HG02840 (cell line): ENCODE data around the gene FASTK.

Source experiments
- ATAC-seq: cut with Tn5 transposase; IDR thresholded peaks from one replicate; pipeline ENCODE4 v1.9.1; 2021; ENCODE audit warnings: mild to moderate bottlenecking, moderate library complexity, moderate number of reproducible peaks; ENCODE audit not compliant: unreplicated experiment, low FRiP score

FASTK gene

DNA sequence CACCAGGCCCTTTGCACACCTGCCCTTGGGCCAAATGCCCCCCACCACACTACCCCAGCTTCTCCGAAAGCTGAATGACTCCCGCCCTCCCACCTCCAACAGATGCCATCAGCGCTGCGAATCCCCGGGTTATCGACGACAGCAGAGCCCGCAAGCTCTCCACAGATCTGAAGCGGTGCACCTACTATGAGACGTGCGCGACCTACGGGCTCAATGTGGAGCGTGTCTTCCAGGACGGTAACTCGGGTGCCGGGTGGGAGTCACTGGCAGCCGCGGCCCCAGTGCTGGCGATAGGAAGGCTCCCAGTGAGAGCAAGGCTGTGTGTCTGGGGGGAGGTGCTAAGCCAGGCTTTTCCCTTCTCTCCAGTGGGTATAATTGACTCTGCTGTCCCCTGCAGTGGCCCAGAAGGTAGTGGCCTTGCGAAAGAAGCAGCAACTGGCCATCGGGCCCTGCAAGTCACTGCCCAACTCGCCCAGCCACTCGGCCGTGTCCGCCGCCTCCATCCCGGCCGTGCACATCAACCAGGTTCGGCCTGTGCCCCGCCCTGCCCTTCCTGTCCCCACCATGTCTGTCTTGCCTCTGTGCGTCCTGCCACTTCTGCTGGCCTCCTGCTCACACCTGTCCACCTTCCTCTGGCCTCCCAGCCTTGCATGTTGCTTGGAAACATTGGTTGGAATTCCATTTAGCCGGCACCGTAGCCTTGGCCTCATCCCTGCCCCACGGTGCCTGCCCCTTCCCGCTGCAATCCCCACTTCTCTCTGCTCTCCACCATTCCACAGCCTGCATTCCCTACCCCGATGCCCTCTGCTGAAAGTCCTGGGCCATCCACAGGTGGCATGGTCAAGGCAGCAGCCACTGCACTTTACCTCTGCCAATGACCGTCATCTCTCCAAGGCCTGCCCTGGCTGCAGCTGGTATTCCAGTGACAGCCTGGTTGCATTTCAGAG is 37.8 kb upstream of the FASTK start:
- no peak for ATAC-seq

DNA sequence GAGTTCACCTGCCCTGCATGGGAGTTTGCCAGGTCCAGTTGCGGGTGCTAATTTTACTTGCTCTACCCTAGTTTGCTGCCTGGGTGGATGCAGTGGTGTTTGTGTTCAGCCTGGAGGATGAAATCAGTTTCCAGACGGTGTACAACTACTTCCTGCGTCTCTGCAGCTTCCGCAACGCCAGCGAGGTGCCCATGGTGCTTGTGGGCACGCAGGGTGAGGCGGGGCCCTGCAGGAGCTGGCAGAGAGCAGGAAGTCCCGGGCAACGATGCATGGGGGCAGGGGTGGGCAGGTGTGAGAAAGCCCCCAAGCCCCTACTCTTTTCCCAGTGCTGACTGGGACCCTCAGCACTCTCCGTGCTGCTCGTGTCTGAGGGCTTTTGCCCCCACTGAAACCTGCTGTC is 37.0 kb upstream of the FASTK start:
- no peak for ATAC-seq

DNA sequence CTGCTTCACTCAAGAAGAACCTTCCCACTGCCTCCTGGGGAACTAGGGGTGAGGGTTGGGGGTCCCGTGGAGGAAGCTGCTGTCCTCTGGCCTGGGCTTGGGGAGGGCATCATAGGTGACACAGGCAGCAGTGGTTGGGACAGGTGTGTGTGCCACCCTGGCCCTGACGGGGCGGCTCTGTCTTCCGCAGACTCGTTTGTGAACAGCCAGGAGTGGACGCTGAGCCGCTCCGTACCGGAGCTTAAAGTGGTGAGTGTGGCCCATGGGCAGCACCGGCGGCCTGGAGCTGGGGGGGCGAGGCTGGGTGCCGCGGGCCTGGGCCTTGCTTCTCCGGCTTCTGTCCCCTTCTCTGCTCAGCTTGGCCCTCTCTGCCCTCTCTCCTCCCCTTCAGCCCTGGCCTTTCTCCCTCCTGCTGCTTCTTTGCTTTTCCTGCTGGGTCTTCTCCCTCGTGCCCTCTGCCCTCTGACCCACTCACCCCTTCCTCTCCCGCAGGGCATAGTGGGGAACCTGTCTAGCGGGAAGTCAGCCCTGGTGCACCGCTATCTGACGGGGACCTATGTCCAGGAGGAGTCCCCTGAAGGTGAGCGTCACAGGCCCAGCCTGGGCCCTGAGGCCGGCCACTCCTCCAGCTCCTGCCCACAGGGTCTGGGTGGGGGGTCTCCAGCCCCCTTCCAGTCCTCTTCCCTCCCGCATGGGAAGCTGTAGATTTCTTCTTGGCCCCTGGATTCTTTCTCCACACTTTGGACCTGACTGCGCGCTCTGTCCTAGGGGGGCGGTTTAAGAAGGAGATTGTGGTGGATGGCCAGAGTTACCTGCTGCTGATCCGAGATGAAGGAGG is 36.2 kb upstream of the FASTK start:
- no peak for ATAC-seq

DNA sequence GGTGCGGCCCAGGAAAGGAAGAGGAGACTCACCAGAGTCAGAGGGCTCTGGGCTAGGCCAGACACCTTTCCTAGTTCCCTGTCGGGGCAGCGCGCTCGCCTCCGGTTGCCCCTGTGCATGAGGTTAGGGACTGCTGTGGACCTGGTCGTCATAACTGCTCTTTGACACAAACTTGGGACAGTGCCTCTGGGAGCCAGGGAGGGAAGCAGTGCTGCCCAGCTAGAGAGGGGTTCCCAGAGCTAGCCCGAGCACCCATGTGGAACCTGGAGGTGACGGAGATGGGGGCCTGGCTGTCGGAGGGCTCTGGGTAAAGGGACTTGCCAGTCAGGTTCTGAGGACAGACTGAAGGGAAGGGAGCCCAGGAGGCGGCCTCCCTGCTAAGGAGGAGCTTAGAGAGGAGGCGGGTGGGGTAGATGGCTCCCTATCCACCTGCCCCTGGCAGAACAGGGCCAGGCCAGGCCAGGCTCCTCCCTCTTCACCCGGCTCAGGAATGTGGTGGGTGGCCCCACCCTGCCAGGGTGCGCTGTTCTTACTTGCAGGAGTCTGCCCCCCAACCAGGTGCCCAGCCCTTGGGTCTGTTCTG is 35.3 kb upstream of the FASTK start:
- no peak for ATAC-seq

DNA sequence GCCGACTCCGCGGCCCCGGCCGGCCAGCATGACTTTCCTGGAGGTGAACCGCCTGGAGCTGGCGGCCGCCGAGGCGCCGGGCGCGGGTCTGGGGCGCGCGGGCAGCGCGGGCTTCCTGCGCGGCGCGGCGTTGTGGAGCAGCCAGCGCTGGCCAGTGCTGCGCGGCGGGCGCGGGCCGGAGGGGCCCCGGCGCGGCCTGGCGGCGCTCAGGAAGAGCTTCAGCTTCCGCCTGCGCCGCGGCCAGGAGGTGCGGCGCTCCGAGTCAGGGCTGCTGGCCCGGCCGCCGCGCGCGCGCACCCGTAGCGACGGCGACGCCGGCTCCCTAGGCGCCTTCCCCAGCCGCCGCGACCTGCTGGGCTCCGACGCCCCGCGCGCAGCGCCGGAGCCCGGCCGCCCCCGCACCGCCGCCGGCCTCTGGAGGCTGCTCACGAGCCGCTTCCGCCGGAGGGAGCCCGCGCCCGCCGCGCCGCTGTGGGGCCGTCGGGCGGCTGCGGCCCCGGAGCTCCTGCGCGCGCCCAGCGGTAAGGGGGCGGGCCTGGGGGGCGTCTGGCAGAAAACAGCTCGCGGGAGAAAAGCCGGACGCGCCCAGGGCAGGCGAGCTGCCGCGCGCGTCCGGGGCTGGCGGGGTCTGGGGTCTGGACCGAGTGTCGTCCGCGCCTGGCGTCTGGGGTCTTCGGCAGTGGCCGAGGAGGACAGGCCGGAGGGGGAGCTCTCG is 34.7 kb upstream of the FASTK start:
- ATAC-seq: no peak

DNA sequence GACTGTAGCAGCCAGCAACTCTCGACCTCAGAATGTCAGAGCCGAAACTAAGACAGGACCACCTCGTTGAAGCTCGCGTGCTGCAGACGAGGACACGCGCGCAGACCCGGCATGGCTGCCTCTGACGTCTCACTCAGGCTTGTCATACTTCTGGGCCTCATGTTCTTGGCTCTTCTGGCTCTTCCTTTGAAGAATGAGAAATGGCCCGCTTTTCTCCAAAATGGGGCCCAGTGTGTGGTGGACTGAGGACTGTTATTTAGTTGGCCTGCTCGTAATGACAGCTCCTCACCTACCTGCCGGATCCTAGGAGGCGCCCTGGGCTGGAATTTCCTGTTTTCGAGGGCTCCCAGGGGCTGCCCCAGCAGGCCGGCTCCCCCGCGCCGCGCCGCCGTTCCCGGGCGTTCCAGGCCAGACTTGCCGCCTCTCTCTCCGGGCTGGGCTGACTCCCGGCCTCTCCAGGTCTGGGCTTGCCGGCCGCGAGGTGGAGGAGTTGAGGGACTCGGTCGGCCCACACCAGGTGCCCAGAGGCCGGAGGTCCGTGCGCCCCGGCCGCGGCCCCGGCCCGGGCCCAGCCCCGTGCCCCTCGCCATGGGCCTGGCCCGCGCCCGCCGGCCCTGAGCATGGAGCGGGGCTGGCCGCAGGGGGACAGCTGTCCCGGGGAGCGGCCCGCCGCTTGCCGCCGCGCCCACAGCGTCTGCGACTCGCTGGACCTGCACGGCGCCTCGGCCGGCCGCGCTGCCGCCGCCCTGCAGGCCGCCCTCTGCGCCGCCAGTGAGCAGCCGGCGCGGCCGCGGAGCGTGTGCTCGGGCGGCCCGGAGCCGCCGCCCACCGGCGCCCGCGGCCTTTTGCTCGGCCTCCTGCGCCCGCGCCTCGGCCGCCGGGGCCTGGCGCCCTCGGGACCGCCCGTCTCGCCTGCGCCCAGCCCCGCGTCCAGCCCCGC is 33.8 kb upstream of the FASTK start:
- ATAC-seq: no peak

DNA sequence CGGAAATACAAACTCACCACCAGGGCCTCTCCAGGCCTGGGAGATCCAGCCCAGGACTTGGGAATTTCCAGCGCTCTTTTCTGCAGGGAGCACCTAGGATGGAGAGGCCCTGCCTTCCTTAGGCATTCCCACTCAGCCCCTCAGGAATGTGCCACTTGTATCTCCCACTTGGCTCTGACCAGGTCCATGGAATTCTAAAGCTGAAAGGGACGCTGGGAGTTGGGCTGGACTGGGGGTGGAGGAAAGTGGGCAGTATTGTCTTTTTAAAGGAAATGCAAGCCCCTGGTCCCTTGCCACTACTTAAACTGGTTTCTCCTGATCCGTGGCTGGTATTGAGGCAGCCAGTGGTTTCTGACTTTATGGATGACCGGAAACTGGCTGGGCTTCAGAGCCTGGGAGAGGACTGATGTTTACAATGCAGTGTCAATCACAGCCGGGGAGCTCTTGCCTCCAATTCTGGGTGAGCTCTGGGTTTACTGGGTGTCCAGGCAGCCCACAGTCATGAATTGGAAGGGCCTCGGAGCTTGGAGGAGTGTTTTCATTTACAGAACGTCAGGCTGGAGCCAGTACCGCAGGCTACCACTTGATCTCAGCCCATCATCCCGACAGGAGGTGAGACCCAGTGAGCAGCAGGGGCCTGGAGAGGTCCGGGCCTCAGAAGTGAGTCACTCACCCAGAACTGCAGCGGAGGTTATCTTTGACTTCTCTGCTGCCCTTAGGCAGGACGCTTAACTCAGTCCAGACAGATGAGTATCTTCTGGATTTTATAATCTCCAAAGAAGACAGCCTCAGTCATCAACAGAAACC is 32.9 kb upstream of the FASTK start:
- no peak for ATAC-seq

DNA sequence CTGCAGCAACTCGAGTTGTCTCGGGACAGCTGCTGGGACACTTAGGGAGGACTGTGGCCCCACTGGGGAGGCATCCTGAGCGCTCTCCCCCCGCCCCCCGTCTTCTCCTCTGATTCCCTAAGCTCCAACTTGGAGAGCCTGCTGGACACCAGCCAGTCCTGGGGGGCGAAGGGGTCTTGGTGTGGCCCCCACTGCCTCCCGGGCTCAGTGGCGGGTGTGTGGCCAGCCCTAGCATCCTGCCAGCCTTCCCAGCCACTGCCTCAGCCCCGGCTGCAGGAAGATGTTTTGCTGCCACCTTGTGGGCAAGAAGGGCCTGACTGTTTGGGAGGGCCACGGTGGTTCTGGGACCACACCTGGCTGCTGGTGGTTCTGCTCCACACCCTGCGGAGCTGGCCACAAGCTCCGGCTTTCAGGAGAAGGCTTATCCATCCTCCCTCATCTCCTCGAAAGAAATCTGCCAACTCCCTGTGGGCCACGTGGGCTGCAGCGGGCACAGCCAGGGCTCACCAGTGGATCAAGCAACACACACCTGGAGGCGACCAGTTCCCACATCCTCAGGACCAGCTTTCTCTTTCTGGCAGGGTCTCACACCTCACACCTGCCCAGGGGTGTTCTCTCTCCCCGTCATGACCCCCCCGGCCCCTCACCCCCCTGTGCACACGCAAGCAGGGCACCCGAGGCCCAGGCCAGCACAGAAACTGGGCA is 30.5 kb upstream of the FASTK start:
- ATAC-seq: no peak

DNA sequence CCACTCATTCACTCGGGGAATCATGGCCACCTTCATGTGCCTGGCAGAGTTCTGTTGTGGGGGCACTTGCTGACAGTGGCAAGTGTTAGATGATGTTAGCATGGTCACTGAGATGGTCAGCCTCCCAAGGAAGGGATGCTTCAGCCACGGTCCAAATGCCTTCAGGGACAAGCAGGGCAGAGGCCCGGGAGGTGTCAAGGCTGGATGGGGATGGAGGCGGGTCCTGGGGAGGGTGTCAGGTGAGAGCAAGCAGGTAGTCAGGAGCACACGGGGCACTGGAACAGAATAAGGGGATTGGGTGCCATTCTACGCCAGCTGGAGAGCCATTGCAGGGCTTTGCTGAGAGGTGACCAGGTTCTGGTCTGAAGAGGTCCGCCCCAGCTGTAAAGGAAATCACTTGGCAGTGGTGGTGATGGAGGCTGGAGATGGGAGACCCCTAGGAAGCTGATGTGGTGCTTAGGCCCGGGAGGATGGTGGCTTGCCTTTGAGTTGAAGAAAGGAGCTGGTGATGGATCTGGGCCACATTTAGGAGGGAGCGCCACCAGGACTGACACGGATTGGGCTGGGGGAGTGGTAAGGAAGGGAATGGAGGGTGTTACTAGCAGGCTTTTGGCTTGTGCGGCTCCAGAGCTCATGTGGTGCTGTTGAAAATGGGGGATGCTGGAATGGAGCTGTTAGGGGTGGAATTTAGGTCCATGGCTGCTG is 29.8 kb upstream of the FASTK start:
- ATAC-seq: no peak

DNA sequence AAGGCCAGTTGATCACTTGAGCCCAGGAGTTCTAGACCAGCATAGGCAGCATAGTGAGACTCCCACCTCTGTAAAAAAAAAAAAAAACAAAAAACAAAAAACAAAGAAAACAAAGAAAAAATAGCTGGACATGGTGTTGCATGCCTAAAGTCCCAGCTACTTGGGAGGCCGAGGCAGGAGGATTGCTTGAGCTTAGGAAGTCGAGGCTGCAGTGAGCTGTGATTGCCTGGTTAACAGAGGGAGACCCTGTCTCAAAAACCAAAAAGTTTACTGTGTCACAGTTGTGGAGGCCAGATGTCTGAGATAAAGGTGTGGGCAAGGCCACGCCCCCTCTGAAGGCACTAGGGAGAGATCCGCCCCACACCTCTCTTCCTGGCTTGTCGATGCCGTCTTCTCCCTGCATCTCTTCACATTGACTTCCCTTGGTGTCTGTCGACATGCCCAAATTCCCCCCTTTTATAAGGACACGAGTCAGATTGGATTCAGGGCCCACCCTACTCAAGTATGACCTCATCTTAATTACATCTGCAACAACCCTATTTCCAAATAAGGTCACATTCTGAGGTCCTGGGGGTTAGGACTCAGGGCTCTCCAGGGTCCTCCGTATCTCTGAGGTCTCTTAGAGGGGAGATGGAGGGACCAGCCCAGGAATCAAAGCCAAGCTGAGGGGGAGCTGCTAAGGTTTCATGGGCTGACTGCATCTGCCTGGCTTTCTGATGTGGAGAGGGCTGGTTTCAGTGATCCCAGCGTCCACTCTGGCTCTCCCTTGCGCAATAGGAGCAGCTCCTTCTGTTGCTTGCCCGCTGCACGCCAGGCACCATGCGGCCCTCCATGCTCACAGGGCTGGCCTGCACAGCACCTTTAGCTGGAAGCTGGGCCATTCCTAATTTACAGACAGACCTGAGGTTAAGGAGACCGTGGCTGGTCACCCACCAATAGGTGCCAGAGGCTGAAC is 28.8 kb upstream of the FASTK start:
- no peak for ATAC-seq

DNA sequence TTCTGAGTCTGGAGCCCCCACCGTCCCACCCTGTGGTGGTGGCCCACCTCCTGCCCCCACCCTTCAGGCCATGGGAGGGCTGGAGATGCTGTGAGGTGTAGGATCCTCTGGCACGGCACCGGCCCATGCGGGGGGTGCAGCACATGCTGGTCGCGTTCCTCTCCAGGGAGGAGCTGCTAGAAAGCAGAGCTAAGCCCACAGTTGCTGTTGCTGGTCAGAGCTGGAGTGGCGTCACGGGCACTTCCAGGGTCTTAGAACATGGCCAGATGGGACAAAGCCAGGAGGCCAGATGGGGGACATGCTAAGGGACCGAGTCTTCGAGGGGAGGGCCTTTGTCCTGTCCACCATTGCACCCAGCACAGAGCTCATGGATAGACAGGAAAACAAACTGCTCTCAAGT is 27.3 kb upstream of the FASTK start:
- no peak for ATAC-seq

DNA sequence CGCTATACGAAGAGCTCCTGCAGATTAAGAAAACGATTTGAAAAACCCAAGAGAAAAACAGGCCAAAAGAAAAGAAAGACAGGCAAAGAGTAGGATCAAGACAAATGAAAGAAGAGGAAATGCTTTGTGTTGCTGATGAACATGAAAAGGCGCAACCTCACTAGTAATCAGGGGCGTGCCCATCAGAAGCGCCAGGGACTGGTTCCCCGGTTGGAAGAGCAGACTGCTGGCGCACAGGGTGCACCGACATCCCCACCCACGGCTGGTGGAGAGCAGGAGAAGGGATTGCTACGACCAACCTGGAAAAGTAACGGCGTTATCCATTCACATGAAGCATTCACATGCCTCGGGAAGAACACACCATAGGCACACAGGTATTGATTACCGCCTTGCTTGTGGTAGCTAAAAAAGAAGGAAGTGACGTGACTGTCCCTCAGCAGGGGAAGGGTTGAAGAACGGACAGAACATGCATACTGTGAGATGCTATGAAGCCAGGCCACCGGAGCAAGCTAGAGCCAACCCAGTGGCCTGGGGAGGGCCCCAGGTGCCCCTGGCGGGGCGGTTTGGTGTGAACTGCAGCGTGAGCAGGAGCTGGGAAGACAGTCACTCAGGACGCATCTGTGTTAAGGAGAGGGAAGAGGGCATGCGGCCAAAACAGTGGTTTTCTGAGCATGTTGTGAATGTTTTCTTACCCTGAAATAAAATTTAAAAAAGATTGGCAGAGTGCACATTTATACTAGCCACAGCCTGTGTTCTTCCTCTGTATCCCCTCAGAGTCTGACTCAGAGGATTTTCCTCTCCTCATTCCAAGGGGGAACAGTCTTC is 24.0 kb upstream of the FASTK start:
- no peak for ATAC-seq

DNA sequence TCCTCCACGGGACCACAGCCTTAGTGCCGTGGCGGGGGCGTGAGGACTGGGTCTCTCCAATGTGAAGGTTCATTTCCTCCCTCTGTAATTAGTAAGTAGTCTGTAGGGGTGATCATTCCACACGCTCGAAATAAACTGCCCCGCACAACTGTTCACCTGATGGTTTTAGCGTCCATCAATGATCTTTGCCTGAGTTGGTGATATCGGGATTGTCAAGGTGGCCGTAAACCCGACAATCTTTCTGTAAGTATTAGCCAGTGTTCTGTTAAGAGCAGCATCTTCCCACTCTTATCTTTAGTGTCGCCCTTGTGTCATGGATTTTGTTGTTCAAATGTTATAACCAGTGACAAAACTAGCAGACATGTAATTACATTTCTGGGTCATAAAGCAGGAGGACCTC is 23.4 kb upstream of the FASTK start:
- ATAC-seq: no peak

DNA sequence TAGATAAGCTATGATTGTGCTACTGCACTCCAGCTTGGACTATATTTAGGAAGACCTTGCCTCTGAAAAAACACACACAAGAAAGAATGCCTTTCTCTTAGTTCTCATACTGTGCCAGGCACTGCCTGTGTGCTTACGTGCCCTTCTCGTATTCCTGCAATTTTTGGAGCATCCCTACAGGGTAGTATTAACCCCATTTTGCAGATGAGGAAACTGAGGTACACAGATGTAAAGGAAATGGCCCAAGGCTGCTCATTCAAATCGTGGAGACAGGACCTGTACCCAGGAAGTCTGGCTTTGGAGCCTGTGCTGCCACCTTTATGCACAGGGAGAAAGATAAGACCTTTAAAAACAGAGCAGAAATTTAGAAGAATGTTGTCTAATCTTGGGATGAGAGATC is 22.4 kb upstream of the FASTK start:
- ATAC-seq: no peak

DNA sequence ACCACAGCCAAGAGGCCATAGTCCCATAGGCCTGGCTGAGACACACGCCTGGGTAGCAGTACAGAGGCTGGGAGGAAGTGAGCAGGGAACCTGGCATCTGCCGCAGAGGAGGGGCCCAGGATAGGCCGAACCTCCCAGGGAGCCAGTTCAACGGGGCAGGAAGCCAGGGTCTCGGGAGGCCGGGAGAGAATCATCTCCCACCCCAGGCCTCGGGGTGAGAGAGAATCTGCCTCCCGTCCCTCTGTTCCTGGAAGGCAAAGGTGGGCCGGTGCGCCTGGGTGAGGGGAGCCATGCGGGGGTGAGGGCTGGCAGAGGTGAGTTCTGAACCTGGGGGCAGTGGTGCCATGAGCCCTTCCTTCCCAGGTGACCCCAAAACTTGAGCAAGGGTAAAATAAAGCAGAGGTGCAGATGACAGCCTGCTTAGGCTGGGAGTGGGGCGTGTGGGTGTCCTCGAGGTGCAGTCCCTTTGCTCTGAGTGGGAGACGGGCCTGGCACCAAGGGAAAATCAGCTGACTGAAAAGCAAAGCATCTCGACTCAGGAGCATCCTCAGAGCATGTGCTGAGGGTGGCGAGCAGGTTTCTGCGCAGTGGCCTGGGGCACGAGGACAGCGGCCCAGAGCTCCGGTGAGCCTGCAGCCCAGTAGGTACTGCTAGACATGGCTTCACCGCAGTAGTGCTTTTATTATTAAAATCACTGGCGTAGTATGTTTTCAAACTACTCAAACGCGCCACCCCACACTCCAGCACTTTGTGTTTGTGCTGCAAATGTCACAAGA is 21.2 kb upstream of the FASTK start:
- ATAC-seq: no peak
